ENCODE data around the gene CYB561D2.

Gene CYB561D2

DNA sequence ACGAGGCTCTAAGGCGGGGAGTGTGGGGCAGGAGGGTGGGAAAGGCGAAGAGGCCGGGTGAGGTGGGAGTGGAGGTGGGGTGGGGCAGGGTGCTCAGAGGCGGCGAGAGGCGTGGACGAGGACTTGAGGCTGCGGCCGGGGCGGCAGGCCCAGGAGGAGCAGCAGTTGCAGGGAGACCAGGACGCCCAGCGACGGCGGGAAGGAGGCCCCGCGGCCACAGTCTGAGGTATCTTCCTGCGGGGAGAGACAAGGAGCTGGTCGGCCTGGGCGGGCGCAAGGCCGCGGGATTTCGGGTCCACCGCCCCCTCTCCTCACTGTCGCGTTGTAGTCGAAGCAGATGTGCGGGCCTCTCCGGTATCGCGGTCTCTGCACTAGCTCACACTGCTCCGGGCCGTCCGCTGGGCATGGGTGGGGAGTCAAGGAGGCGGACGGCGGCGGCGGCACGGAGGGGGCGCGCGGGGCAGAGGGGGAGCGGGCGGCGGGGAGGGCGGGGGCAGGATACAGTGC lies 14.0 kb downstream of the CYB561D2 start:
- no peaks in the 10 kb centered on the region for H3K36me3 ChIP-seq (ENCODE audit: low read length)
- H3K4me3 ChIP-seq (ENCODE audit: insufficient read depth, low read length, poor library complexity, severe bottlenecking): no peak overlapping the region
- H3K79me2 ChIP-seq (ENCODE audit: insufficient read depth, low read length): no peaks in the 10 kb centered on the region
- H3K9me2 ChIP-seq (replicated peaks; ENCODE audit: insufficient read depth, low read length): no peaks in the 10 kb centered on the region
- H3K4me2 ChIP-seq (ENCODE audit: low read depth, low read length, poor library complexity, severe bottlenecking): no peak overlapping the region
- H3F3A ChIP-seq (ENCODE audit: insufficient read depth): no peaks in the 10 kb centered on the region
- H3K27ac ChIP-seq (ENCODE audit: low read depth, low read length): no peak overlapping the region
- H4K20me1 ChIP-seq (ENCODE audit: low read depth, low read length): no peaks in the 10 kb centered on the region
- TF ChIP-seq EZH2phosphoT487 (conservative IDR thresholded peaks at IDR 0.05; ENCODE audit: low read length): no peak
- TF ChIP-seq, protein P1, sequence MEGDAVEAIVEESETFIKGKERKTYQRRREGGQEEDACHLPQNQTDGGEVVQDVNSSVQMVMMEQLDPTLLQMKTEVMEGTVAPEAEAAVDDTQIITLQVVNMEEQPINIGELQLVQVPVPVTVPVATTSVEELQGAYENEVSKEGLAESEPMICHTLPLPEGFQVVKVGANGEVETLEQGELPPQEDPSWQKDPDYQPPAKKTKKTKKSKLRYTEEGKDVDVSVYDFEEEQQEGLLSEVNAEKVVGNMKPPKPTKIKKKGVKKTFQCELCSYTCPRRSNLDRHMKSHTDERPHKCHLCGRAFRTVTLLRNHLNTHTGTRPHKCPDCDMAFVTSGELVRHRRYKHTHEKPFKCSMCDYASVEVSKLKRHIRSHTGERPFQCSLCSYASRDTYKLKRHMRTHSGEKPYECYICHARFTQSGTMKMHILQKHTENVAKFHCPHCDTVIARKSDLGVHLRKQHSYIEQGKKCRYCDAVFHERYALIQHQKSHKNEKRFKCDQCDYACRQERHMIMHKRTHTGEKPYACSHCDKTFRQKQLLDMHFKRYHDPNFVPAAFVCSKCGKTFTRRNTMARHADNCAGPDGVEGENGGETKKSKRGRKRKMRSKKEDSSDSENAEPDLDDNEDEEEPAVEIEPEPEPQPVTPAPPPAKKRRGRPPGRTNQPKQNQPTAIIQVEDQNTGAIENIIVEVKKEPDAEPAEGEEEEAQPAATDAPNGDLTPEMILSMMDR (IDR thresholded peaks at IDR 0.05; ENCODE audit: insufficient read depth, low read length, poor library complexity, severe bottlenecking): no peak
- H3K9ac ChIP-seq (ENCODE audit: low read length): no peak overlapping the region
- H3K9me3 ChIP-seq (ENCODE audit: insufficient read depth, low read length): no peaks in the 10 kb centered on the region
- no peaks in the 10 kb centered on the region for H3K27me3 ChIP-seq (ENCODE audit: low read length)
- no peak overlapping the region for H2AFZ ChIP-seq (ENCODE audit: low read depth, low read length, severe bottlenecking)

DNA sequence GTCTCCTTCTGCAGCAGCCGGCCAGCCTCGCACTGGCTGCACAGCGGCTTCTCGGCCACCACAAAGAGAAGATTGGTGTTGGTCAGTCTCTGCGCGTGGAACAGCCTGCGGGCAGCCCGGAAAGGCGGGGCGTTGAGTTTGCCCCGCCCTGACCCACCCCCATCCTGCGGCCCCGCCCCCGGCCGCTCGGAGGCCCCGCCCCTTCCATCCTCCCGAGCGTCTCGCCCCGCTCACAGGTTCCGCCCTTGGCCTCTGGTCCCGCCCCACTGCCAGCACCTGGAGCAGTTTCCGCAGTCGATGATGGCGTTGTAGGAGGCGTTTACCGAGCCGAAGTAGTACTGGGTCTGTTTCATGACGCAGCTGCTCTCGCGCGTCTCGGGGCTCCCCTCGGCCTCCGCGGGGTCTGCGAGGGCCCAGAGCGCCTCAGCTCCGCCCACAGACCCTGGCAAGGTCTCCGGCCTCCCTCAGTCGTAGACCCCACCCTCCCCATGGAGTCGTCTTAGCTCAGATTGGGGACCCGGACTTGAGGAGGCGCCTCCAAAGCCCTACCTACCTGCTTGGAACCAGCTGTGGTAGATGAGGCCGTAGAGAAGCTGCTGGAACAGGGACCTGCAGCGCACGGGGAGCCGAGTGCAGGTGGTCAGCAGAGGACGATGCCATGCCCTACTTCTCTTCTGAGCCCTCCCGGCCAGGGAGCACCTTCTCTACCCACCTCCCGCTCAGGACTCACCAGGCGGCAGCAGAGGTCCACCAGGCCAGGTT lies 14.6 kb downstream of the CYB561D2 start:
- peak overlapping the region; percentile 73 for H3K4me2 ChIP-seq (ENCODE audit: low read depth, low read length, poor library complexity, severe bottlenecking)
- peak overlapping the region; percentile 52 for H3K9ac ChIP-seq (ENCODE audit: low read length)
- H3K79me2 ChIP-seq (ENCODE audit: insufficient read depth, low read length): no peaks in the 10 kb centered on the region
- H3K9me3 ChIP-seq (ENCODE audit: insufficient read depth, low read length): no peaks in the 10 kb centered on the region
- H3K27ac ChIP-seq (ENCODE audit: low read depth, low read length): no peak overlapping the region
- no peaks in the 10 kb centered on the region for H3F3A ChIP-seq (ENCODE audit: insufficient read depth)
- H2AFZ ChIP-seq (ENCODE audit: low read depth, low read length, severe bottlenecking): peak overlapping the region; percentile 91
- H3K4me3 ChIP-seq (ENCODE audit: insufficient read depth, low read length, poor library complexity, severe bottlenecking): peak overlapping the region; percentile 49
- TF ChIP-seq EZH2phosphoT487 (conservative IDR thresholded peaks at IDR 0.05; ENCODE audit: low read length): no peak
- TF ChIP-seq, protein P1 (IDR thresholded peaks at IDR 0.05; ENCODE audit: insufficient read depth, low read length, poor library complexity, severe bottlenecking): no peak
- no peaks in the 10 kb centered on the region for H3K27me3 ChIP-seq (ENCODE audit: low read length)
- H3K36me3 ChIP-seq (ENCODE audit: low read length): no peaks in the 10 kb centered on the region
- H4K20me1 ChIP-seq (ENCODE audit: low read depth, low read length): no peaks in the 10 kb centered on the region
- H3K9me2 ChIP-seq (replicated peaks; ENCODE audit: insufficient read depth, low read length): no peaks in the 10 kb centered on the region

DNA sequence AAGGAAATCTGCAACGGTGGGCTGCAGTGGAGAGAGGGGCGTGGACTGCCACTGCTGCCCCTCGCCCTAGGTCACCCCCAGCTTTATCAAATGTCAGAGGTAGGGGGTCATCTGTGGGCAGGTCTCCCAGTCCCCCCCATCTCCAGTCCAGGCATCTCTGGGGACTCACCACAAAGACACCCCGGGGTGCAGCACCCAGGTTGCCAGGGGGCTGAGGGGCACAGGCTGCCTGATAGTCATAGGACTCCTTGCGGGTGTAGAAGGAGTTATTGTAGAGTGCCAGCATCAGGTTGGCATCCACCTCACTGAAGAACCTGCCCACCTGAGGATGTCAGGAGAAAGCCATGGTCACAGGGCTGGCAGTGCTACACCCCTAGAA lies 15.2 kb downstream of the CYB561D2 start:
- Histone ChIP-seq H4K20me1 (ENCODE audit: low read depth, low read length) (no peaks in the 10 kb centered on the region), H3K9me3 (ENCODE audit: insufficient read depth, low read length) (no peaks in the 10 kb centered on the region), H3K4me3 (ENCODE audit: insufficient read depth, low read length, poor library complexity, severe bottlenecking) (peak overlapping the region; percentile 49), H3K9me2 (replicated peaks; ENCODE audit: insufficient read depth, low read length) (no peaks in the 10 kb centered on the region), H3K4me2 (ENCODE audit: low read depth, low read length, poor library complexity, severe bottlenecking) (peak overlapping the region; percentile 73), H3K79me2 (ENCODE audit: insufficient read depth, low read length) (no peaks in the 10 kb centered on the region), H3F3A (ENCODE audit: insufficient read depth) (no peaks in the 10 kb centered on the region), H3K36me3 (ENCODE audit: low read length) (no peaks in the 10 kb centered on the region), H3K9ac (ENCODE audit: low read length) (peak overlapping the region; percentile 52; the same call in 1 of the 2 replicates), H3K27ac (ENCODE audit: low read depth, low read length) (no peak overlapping the region), H3K27me3 (ENCODE audit: low read length) (no peaks in the 10 kb centered on the region), H2AFZ (ENCODE audit: low read depth, low read length, severe bottlenecking) (no peak overlapping the region)
- TF ChIP-seq EZH2phosphoT487 (conservative IDR thresholded peaks at IDR 0.05; ENCODE audit: low read length): no peak
- TF ChIP-seq, protein P1 (IDR thresholded peaks at IDR 0.05; ENCODE audit: insufficient read depth, low read length, poor library complexity, severe bottlenecking): no peak

Measured in SU-DHL-6 (cell line).